ENCODE results near the gene ZBTB17. TPM values are rescaled to one million over a fixed set of nuclear protein-coding genes. Genes with fewer than 3 reads are reported as not detected.

Gene ZBTB17
- total and polyA plus RNA-seq, 10 of the 15 experiments (the other 5 are each of a cell fraction or from before 2014, with no cell fraction given), result 0.87 to 59.4 (median 38.7) TPM

GRCh38 chr1:15945832-15946448 is 30.0 kb downstream of the ZBTB17 start:
- SMC1A ChIA-PET (ENCODE audit: uncharacterized antibody, unreplicated experiment), result no interaction called here
- POLR2A ChIA-PET, result no interaction called here
- Histone ChIP-seq H3K9me3 (replicated peaks; ENCODE audit: control insufficient read depth, insufficient read depth, low read length) (no peaks in the 10 kb centered on the region), H3K27me3 (replicated peaks in 1 of 2; ENCODE audit: control insufficient read depth in 2 of 2, insufficient read depth in 2 of 2, low read length in 1 of 2) (no peaks in the 10 kb centered on the region), H3K4me3 (no peak overlapping the region), H3K79me2 (ENCODE audit: control insufficient read depth, insufficient read depth, low read length) (peaks cover 15% of the 10 kb centered on the region), H4K20me1 (ENCODE audit: control insufficient read depth, insufficient read depth) (no peaks in the 10 kb centered on the region), H3K36me3 (ENCODE audit: control insufficient read depth in 2 of 2, insufficient read depth in 2 of 2, low read length in 1 of 2) (peaks cover 7 to 66% of the 10 kb centered on the region in 2 experiments), H3K4me1 (ENCODE audit: control insufficient read depth, insufficient read depth, low read length) (peaks cover 35% of the 10 kb centered on the region), H3K9ac (ENCODE audit: control insufficient read depth, insufficient read depth, low read length) (no peak overlapping the region), H3K4me2 (ENCODE audit: control insufficient read depth, insufficient read depth) (no peak overlapping the region), H2AFZ (ENCODE audit: control insufficient read depth, low read depth, low read length) (no peak overlapping the region), H3K27ac (ENCODE audit: control insufficient read depth, insufficient read depth) (no peak overlapping the region)
- WGBS (ENCODE audit: insufficient coverage, insufficient replicate concordance, low lambda C conversion rate, missing lambda C conversion rate), result 94% methylated on average over 13 of the region's 17 CpGs
- no peak for DNase-seq (ENCODE audit: low read depth, low spot score)
- intact Hi-C loops (cut with micrococcal nuclease; ENCODE audit: unreplicated experiment) (loop anchor here (10.0 kb wide), 1 partner anchor 109 kb away; no protein-coding TSS in a partner anchor), in situ Hi-C loops (cut with MboI) (no loop called here)
- no peak for ATAC-seq
- no peak for TF ChIP-seq NR2C1 (IDR thresholded peaks at IDR 0.05)
- no peak for TF ChIP-seq CBX5 (IDR thresholded peaks at IDR 0.05; ENCODE audit: low read depth)
- TF ChIP-seq YBX1 (IDR thresholded peaks at IDR 0.05), result no peak
- no peak for TF ChIP-seq ZNF24 (IDR thresholded peaks at IDR 0.05)
- no peak for TF ChIP-seq HSF1 (IDR thresholded peaks at IDR 0.05; ENCODE audit: low read depth, low read length)
- no peak for TF ChIP-seq IKZF2 (IDR thresholded peaks at IDR 0.05)
- no peak for TF ChIP-seq BMI1 (IDR thresholded peaks at IDR 0.05; ENCODE audit: borderline replicate concordance)
- no peak for TF ChIP-seq BHLHE40 (IDR thresholded peaks at IDR 0.05; ENCODE audit: borderline replicate concordance in 1 of 2, low read depth in 2 of 2, low read length in 1 of 2)
- TF ChIP-seq RB1 (IDR thresholded peaks at IDR 0.05; ENCODE audit: borderline replicate concordance), result no peak
- no peak for TF ChIP-seq USF1 (IDR thresholded peaks at IDR 0.05; ENCODE audit: borderline replicate concordance, extremely low read length, insufficient read depth, low read depth, low read length)
- no peak for TF ChIP-seq SMAD5 (IDR thresholded peaks at IDR 0.05; ENCODE audit: low read depth)
- TF ChIP-seq SMC3 (IDR thresholded peaks at IDR 0.05; ENCODE audit: borderline replicate concordance, low read length), result no peak
- RAD21 ChIA-PET (ENCODE audit: unreplicated experiment), result no interaction called here
- CTCF ChIA-PET, result interaction anchor here (0.7 kb wide), 1 partner anchor 154 kb away, joined by 3 read pairs; no protein-coding TSS in a partner anchor
- FAIRE-seq, result no peak
- no TSS peak for BruUV-seq (replicated peaks)
